Small intestine (tissue), 4 donors: ENCODE results near the gene NDUFA11. TPM values are rescaled to one million over a fixed set of nuclear protein-coding genes. Genes with fewer than 3 reads are reported as not detected.

ENCODE experiments used
- polyA plus RNA-seq, 4 donors: library from polyadenylated mRNA; stranded (reverse) in 3 of 4; unstranded in 1 of 4; fragments of 200-250 nt in 3 of 4; fragments of 120-200 nt in 1 of 4; gene quantifications; one replicate each; pipeline versions ENCODE4 v1.2.1 to v1.2.3, GENCODE V29; 2013
- donor health status: healthy with polysubstance abuse.
- donor health status: Bipolar disorder and iron deficiency.
- donor health status: healthy.

Gene NDUFA11
- polyA plus RNA-seq, 4 donors = 187 to 576 (median 476) TPM

Other genes with a start within 250 kb of the NDUFA11 start
- gene MICOS13, start 223.3 kb downstream of the NDUFA11 start, polyA plus RNA-seq = 100 to 1,000 TPM in 2 of 4 donors, 10 to 100 TPM in 2; 41.9 to 134 (median 108) TPM
- gene HSD11B1L, start 222.8 kb downstream of the NDUFA11 start, polyA plus RNA-seq = 1 to 10 TPM; 4.5 to 6.0 (median 4.6) TPM
- 1,000 to 10,000 TPM in 3 of 4 donors, 100 to 1,000 TPM in 1; 945 to 1,946 (median 1,407) TPM for gene RPL36, start 213.5 kb downstream of the NDUFA11 start, polyA plus RNA-seq
- gene LONP1, start 183.6 kb downstream of the NDUFA11 start, polyA plus RNA-seq = 10 to 100 TPM; 41.6 to 69.2 (median 51.5) TPM
- gene CATSPERD, start 183.2 kb downstream of the NDUFA11 start, polyA plus RNA-seq = not detected
- 1 to 10 TPM; 5.1 to 9.7 (median 9.2) TPM for gene PRR22, start 119.0 kb downstream of the NDUFA11 start, polyA plus RNA-seq
- gene DUS3L, start 112.6 kb downstream of the NDUFA11 start, polyA plus RNA-seq = 10 to 100 TPM; 31.8 to 43.8 (median 41.9) TPM
- gene NRTN, start 98.7 kb downstream of the NDUFA11 start, polyA plus RNA-seq = 1 to 10 TPM in 3 of 4 donors, not detected in 1; 1.1 to 3.0 (median 2.9) TPM
- 10 to 100 TPM in 3 of 4 donors, 1 to 10 TPM in 1; 1.2 to 34.6 (median 23.2) TPM for gene FUT6, start 64.1 kb downstream of the NDUFA11 start, polyA plus RNA-seq
- 100 to 1,000 TPM in 1 of 4 donors, 10 to 100 TPM in 2, under 1 TPM in 1; 0.72 to 114 (median 48.6) TPM for gene FUT3, start 52.3 kb downstream of the NDUFA11 start, polyA plus RNA-seq
- not detected for gene FUT5, start 33.2 kb downstream of the NDUFA11 start, polyA plus RNA-seq
- 1 to 10 TPM; 1.1 to 8.8 (median 2.7) TPM for gene VMAC, start 1.1 kb upstream of the NDUFA11 start, polyA plus RNA-seq
- 10 to 100 TPM in 3 of 4 donors, 1 to 10 TPM in 1; 8.7 to 22.7 (median 15.4) TPM for gene CAPS, start 10.5 kb upstream of the NDUFA11 start, polyA plus RNA-seq
- 10 to 100 TPM; 23.0 to 52.5 (median 38.3) TPM for gene RANBP3, start 74.3 kb upstream of the NDUFA11 start, polyA plus RNA-seq
- gene RFX2, start 206.7 kb upstream of the NDUFA11 start, polyA plus RNA-seq = 1 to 10 TPM; 1.1 to 9.1 (median 2.3) TPM
- gene ACSBG2, start 231.9 kb upstream of the NDUFA11 start, polyA plus RNA-seq = under 1 TPM in 2 of 4 donors, not detected in 2; 0.27 to 0.83 TPM